Measurements from ENCODE around the gene TNIK. TPM values are rescaled to one million over a fixed set of nuclear protein-coding genes. Genes with fewer than 3 reads are reported as not detected.
A peak's percentile ranks its signal among the peaks of the same experiment; 100 is the strongest.

The TNIK gene
- total and polyA plus RNA-seq, 10 of the 15 experiments (the other 5 are each of a cell fraction or from before 2014, with no cell fraction given), result 13.9 to 74.3 (median 48.2) TPM

DNA sequence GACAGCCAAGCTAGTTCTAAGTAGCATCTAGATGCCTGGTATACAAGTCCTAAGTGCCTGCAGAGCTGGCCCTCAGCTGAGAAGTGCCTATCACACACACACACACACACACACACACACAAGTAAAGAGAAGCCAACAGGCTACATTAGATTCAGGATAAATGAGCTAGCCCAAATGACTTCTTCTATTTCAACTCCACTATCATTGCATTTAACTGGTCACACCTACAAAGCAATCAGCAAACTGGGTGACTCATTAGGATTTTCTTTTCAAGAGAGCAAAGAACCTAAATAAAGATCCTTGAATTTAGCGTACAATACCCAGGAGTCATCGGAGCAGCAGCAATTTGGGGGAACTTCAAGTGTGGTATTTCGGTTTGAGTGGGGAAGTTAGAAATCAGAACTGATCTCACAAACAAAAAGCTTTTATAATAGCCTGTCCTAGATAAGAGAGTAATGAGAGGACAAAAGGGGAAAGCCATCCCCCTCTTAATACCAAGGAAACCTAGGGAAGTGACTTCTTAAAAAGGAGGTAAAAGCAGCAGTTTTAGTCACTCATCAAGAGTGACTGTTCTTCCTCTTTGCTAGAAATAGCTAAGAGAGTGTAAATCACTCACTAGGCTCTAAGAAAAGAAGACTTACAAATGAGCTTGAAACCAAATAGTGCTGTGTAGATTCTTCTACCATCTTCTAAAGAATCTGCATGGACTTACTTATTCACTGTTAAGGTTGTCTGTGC, 112.7 kb downstream of the TNIK start:
- DNase-seq (ENCODE audit: low read depth, low spot score), result peak; percentile 95
- peaks cover 11% of the 10 kb centered on the region for H3K9me3 ChIP-seq (replicated peaks; ENCODE audit: control insufficient read depth, insufficient read depth, low read length)
- ChIA-PET SMC1A (ENCODE audit: uncharacterized antibody, unreplicated experiment) (interaction anchor here (0.6 to 7.5 kb wide), 48 partner anchors 9 to 425 kb away, joined by 3 to 89 read pairs (median 6); partner anchors contain the start of gene TNIK), CTCF (interaction anchor here (0.6 to 2.4 kb wide), 19 partner anchors 11 to 481 kb away, joined by 3 to 9 read pairs (median 4); no protein-coding TSS in a partner anchor), POLR2A (interaction anchor here (0.5 to 2.7 kb wide), 25 partner anchors 8 to 455 kb away, joined by 3 to 13 read pairs (median 4); partner anchors contain the start of gene TNIK), RAD21 (ENCODE audit: unreplicated experiment) (interaction anchor here (0.6 to 7.2 kb wide), 59 partner anchors 9 to 487 kb away, joined by 3 to 97 read pairs (median 5); no protein-coding TSS in a partner anchor)
- peak overlapping the region; percentile 57 for H3K9ac ChIP-seq (ENCODE audit: control insufficient read depth, insufficient read depth, low read length)
- H3K27me3 ChIP-seq (replicated peaks in 1 of 2; ENCODE audit: control insufficient read depth in 2 of 2, insufficient read depth in 2 of 2, low read length in 1 of 2), result no peaks in the 10 kb centered on the region
- FAIRE-seq, result peak; percentile 92
- no peak overlapping the region; the same call in 1 of the 2 replicates for H2AFZ ChIP-seq (ENCODE audit: control insufficient read depth, low read depth, low read length)
- in situ Hi-C loops (cut with MboI) (no loop called here), intact Hi-C loops (cut with micrococcal nuclease; ENCODE audit: unreplicated experiment) (loop anchor here (1.0 to 10.0 kb wide), 5 partner anchors 63 to 217 kb away; no protein-coding TSS in a partner anchor)
- peak overlapping the region; percentile 48 for H3K4me2 ChIP-seq (ENCODE audit: control insufficient read depth, insufficient read depth)
- peak overlapping the region; percentile 33 for H3K4me3 ChIP-seq
- ATAC-seq, result peak; percentile 84
- H4K20me1 ChIP-seq (ENCODE audit: control insufficient read depth, insufficient read depth), result no peaks in the 10 kb centered on the region
- H3K27ac ChIP-seq (ENCODE audit: control insufficient read depth, insufficient read depth), result peak overlapping the region; percentile 94
- H3K36me3 ChIP-seq (ENCODE audit: control insufficient read depth in 2 of 2, insufficient read depth in 2 of 2, low read length in 1 of 2), result peaks cover 0 to 9% of the 10 kb centered on the region in 2 experiments; a peak in 1 of 4 replicates
- H3K4me1 ChIP-seq (ENCODE audit: control insufficient read depth, insufficient read depth, low read length), result peaks cover 78% of the 10 kb centered on the region
- WGBS (ENCODE audit: insufficient coverage, insufficient replicate concordance, low lambda C conversion rate, missing lambda C conversion rate), result 0% methylated on average over 3 of the region's 3 CpGs
- no TSS peak for BruUV-seq (replicated peaks)
- H3K79me2 ChIP-seq (ENCODE audit: control insufficient read depth, insufficient read depth, low read length), result peaks cover 96% of the 10 kb centered on the region
- TF ChIP-seq CBX3 (IDR thresholded peaks at IDR 0.05; ENCODE audit: borderline replicate concordance, low read depth) (no peak), STAT1 (conservative IDR thresholded peaks at IDR 0.05) (no peak), CHD4 (IDR thresholded peaks at IDR 0.05) (no peak), BMI1 (IDR thresholded peaks at IDR 0.05; ENCODE audit: borderline replicate concordance) (peak; percentile 68; the same call in 1 of the 2 replicates), POLR2A (IDR thresholded peaks at IDR 0.05; ENCODE audit: low read depth, low read length) (no peak), MTA3 (IDR thresholded peaks at IDR 0.05; ENCODE audit: borderline replicate concordance, low read length) (peak; percentile 90; the same call in 1 of the 2 replicates), KDM1A (IDR thresholded peaks at IDR 0.05; ENCODE audit: borderline replicate concordance) (no peak), NFIC (IDR thresholded peaks at IDR 0.05; ENCODE audit: low read depth, low read length) (peak; percentile 98), CBX5 (IDR thresholded peaks at IDR 0.05; ENCODE audit: low read depth) (no peak), YBX1 (IDR thresholded peaks at IDR 0.05) (no peak), NFYB (IDR thresholded peaks at IDR 0.05; ENCODE audit: insufficient read depth, low read depth, low read length) (no peak)
- TF ChIP-seq, protein P1, sequence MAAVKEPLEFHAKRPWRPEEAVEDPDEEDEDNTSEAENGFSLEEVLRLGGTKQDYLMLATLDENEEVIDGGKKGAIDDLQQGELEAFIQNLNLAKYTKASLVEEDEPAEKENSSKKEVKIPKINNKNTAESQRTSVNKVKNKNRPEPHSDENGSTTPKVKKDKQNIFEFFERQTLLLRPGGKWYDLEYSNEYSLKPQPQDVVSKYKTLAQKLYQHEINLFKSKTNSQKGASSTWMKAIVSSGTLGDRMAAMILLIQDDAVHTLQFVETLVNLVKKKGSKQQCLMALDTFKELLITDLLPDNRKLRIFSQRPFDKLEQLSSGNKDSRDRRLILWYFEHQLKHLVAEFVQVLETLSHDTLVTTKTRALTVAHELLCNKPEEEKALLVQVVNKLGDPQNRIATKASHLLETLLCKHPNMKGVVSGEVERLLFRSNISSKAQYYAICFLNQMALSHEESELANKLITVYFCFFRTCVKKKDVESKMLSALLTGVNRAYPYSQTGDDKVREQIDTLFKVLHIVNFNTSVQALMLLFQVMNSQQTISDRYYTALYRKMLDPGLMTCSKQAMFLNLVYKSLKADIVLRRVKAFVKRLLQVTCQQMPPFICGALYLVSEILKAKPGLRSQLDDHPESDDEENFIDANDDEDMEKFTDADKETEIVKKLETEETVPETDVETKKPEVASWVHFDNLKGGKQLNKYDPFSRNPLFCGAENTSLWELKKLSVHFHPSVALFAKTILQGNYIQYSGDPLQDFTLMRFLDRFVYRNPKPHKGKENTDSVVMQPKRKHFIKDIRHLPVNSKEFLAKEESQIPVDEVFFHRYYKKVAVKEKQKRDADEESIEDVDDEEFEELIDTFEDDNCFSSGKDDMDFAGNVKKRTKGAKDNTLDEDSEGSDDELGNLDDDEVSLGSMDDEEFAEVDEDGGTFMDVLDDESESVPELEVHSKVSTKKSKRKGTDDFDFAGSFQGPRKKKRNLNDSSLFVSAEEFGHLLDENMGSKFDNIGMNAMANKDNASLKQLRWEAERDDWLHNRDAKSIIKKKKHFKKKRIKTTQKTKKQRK (IDR thresholded peaks at IDR 0.05; ENCODE audit: low read depth, low read length), result no peak
- TF ChIP-seq, protein P2, sequence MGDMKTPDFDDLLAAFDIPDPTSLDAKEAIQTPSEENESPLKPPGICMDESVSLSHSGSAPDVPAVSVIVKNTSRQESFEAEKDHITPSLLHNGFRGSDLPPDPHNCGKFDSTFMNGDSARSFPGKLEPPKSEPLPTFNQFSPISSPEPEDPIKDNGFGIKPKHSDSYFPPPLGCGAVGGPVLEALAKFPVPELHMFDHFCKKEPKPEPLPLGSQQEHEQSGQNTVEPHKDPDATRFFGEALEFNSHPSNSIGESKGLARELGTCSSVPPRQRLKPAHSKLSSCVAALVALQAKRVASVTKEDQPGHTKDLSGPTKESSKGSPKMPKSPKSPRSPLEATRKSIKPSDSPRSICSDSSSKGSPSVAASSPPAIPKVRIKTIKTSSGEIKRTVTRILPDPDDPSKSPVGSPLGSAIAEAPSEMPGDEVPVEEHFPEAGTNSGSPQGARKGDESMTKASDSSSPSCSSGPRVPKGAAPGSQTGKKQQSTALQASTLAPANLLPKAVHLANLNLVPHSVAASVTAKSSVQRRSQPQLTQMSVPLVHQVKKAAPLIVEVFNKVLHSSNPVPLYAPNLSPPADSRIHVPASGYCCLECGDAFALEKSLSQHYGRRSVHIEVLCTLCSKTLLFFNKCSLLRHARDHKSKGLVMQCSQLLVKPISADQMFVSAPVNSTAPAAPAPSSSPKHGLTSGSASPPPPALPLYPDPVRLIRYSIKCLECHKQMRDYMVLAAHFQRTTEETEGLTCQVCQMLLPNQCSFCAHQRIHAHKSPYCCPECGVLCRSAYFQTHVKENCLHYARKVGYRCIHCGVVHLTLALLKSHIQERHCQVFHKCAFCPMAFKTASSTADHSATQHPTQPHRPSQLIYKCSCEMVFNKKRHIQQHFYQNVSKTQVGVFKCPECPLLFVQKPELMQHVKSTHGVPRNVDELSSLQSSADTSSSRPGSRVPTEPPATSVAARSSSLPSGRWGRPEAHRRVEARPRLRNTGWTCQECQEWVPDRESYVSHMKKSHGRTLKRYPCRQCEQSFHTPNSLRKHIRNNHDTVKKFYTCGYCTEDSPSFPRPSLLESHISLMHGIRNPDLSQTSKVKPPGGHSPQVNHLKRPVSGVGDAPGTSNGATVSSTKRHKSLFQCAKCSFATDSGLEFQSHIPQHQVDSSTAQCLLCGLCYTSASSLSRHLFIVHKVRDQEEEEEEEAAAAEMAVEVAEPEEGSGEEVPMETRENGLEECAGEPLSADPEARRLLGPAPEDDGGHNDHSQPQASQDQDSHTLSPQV (IDR thresholded peaks at IDR 0.05), result no peak
- TF ChIP-seq, protein P3, sequence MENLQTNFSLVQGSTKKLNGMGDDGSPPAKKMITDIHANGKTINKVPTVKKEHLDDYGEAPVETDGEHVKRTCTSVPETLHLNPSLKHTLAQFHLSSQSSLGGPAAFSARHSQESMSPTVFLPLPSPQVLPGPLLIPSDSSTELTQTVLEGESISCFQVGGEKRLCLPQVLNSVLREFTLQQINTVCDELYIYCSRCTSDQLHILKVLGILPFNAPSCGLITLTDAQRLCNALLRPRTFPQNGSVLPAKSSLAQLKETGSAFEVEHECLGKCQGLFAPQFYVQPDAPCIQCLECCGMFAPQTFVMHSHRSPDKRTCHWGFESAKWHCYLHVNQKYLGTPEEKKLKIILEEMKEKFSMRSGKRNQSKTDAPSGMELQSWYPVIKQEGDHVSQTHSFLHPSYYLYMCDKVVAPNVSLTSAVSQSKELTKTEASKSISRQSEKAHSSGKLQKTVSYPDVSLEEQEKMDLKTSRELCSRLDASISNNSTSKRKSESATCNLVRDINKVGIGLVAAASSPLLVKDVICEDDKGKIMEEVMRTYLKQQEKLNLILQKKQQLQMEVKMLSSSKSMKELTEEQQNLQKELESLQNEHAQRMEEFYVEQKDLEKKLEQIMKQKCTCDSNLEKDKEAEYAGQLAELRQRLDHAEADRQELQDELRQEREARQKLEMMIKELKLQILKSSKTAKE (IDR thresholded peaks at IDR 0.05; ENCODE audit: low read depth, poor library complexity, severe bottlenecking), result no peak

Measured in GM12878 (cell line).